ENCODE measurements around the gene TOLLIP.

DNA sequence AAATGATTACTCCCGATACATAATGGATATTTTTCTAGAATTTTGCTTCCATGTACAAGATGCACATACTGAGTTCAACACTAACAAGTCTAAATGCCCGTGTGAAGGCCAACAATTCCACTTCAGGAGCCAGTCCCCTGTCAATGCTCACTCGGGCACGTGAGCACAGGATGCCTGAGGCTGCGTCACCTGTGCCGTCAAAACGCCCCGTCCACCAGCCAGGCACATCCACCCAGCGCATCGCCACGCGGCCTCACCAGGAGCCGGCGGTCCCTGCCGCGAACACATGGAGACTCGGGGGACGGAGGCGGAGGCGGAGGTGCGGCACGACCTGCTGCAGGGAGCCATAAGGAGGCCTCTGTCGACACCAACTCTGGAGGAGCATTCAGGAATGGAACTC, 9.8 kb downstream of the TOLLIP start:
- TF ChIP-seq, protein P1, sequence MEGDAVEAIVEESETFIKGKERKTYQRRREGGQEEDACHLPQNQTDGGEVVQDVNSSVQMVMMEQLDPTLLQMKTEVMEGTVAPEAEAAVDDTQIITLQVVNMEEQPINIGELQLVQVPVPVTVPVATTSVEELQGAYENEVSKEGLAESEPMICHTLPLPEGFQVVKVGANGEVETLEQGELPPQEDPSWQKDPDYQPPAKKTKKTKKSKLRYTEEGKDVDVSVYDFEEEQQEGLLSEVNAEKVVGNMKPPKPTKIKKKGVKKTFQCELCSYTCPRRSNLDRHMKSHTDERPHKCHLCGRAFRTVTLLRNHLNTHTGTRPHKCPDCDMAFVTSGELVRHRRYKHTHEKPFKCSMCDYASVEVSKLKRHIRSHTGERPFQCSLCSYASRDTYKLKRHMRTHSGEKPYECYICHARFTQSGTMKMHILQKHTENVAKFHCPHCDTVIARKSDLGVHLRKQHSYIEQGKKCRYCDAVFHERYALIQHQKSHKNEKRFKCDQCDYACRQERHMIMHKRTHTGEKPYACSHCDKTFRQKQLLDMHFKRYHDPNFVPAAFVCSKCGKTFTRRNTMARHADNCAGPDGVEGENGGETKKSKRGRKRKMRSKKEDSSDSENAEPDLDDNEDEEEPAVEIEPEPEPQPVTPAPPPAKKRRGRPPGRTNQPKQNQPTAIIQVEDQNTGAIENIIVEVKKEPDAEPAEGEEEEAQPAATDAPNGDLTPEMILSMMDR (IDR thresholded peaks at IDR 0.05): no peak
- no peak for TF ChIP-seq POLR2A (IDR thresholded peaks at IDR 0.05)

Data from right lobe of liver (tissue), 4 donors.